HepG2 (cell line): ENCODE measurements around the gene STX1B. TPM values are rescaled to one million over a fixed set of nuclear protein-coding genes. Genes with fewer than 3 reads are reported as not detected.

ENCODE experiments used
- HCFC1 ChIP-seq: fragments of 150-350 bp; IDR thresholded peaks from 2 replicates; pipeline ENCODE4 v1.6.1; 2014; ENCODE audit warnings: low read depth, low read length
- KLF13 ChIP-seq: sonication (generic); formaldehyde crosslinking; IDR thresholded peaks from 2 replicates; pipeline ENCODE4 v1.4.0; 2020; ENCODE audit warnings: mild to moderate bottlenecking, missing genetic modification reagents
- KLF6 ChIP-seq: IDR thresholded peaks from 2 replicates; pipeline ENCODE4 v1.8.0; 2016; ENCODE audit warnings: missing biosample characterization, missing genetic modification reagents
- MAFG ChIP-seq: sonication (generic); formaldehyde crosslinking; IDR thresholded peaks from 2 replicates; pipeline ENCODE4 v1.5.1; 2020; ENCODE audit warnings: mild to moderate bottlenecking, missing genetic modification reagents
- MEIS1 ChIP-seq: sonication (generic); formaldehyde crosslinking; IDR thresholded peaks from 2 replicates; pipeline ENCODE4 v1.9.0; 2021; ENCODE audit warnings: mild to moderate bottlenecking, missing genetic modification reagents, moderate library complexity, borderline replicate concordance
- TOPORS ChIP-seq: sonication (generic); formaldehyde crosslinking; IDR thresholded peaks from 2 replicates; pipeline ENCODE4 v1.8.0; 2023; ENCODE audit warnings: mild to moderate bottlenecking, missing genetic modification reagents
- XRCC5 ChIP-seq: fragments of 200-400 bp; formaldehyde crosslinking; optimal IDR thresholded peaks from 2 replicates; pipeline ENCODE3; 2017; ENCODE audit warnings: mild to moderate bottlenecking, low read length
- ZMAT3 ChIP-seq: sonication (generic); formaldehyde crosslinking; conservative IDR thresholded peaks from 2 replicates; pipeline ENCODE4 v1.7.0; 2021; ENCODE audit warnings: missing genetic modification reagents
- ZNF251 ChIP-seq: sonication (generic); formaldehyde crosslinking; IDR thresholded peaks from 2 replicates; pipeline ENCODE4 v1.9.0; 2021; ENCODE audit warnings: mild to moderate bottlenecking, missing genetic modification reagents
- ZNF34 ChIP-seq: sonication (generic); formaldehyde crosslinking; IDR thresholded peaks from 2 replicates; pipeline ENCODE4 v1.4.0; 2020; ENCODE audit warnings: mild to moderate bottlenecking, missing genetic modification reagents, borderline replicate concordance
- ZNF552 ChIP-seq: sonication (generic); formaldehyde crosslinking; IDR thresholded peaks from 2 replicates; pipeline ENCODE4 v1.9.0; 2022; ENCODE audit warnings: missing genetic modification reagents, mild to moderate bottlenecking, borderline replicate concordance
- ZNF567 ChIP-seq: sonication (generic); formaldehyde crosslinking; IDR thresholded peaks from 2 replicates; pipeline ENCODE4 v1.8.1; 2023; ENCODE audit warnings: mild to moderate bottlenecking, missing genetic modification reagents, borderline replicate concordance
- ZNF572 ChIP-seq: sonication (generic); formaldehyde crosslinking; IDR thresholded peaks from 2 replicates; pipeline ENCODE4 v1.5.1; 2020; ENCODE audit warnings: mild to moderate bottlenecking, missing genetic modification reagents
- ZNF589 ChIP-seq: sonication (generic); formaldehyde crosslinking; conservative IDR thresholded peaks from 2 replicates; pipeline ENCODE4 v1.8.0; 2022; ENCODE audit warnings: mild to moderate bottlenecking, moderate library complexity, missing genetic modification reagents
- ZNF605 ChIP-seq: sonication (generic); formaldehyde crosslinking; IDR thresholded peaks from 2 replicates; pipeline ENCODE4 v1.8.0; 2022; ENCODE audit warnings: mild to moderate bottlenecking, missing genetic modification reagents
- ZNF607 ChIP-seq: sonication (generic); formaldehyde crosslinking; IDR thresholded peaks from 2 replicates; pipeline ENCODE4 v1.5.1; 2020; ENCODE audit warnings: missing genetic modification reagents, mild to moderate bottlenecking, borderline replicate concordance
- ZNF614 ChIP-seq: IDR thresholded peaks from 2 replicates; pipeline ENCODE4 v1.6.1; 2018; ENCODE audit warnings: missing biosample characterization, missing genetic modification reagents, inconsistent platforms, borderline replicate concordance
- ZNF670 ChIP-seq: sonication (generic); formaldehyde crosslinking; IDR thresholded peaks from 2 replicates; pipeline ENCODE4 v1.8.0; 2022; ENCODE audit warnings: mild to moderate bottlenecking, missing genetic modification reagents, borderline replicate concordance
- ZNF678 ChIP-seq: sonication (generic); formaldehyde crosslinking; IDR thresholded peaks from 2 replicates; pipeline ENCODE4 v1.4.0; 2020; ENCODE audit warnings: mild to moderate bottlenecking, missing genetic modification reagents
- ZNF749 ChIP-seq: sonication (generic); formaldehyde crosslinking; IDR thresholded peaks from 2 replicates; pipeline ENCODE4 v1.8.0; 2022; ENCODE audit warnings: mild to moderate bottlenecking, missing genetic modification reagents, moderate library complexity, borderline replicate concordance
- ZNF775 ChIP-seq: sonication (generic); formaldehyde crosslinking; IDR thresholded peaks from 2 replicates; pipeline ENCODE4 v1.4.0; 2020; ENCODE audit warnings: missing genetic modification reagents, mild to moderate bottlenecking, moderate library complexity, borderline replicate concordance
- polyA plus RNA-seq, 8 experiments: library from polyadenylated mRNA; depleted of rRNA in 3 of 8; stranded (reverse) in 7 of 8; unstranded in 1 of 8; fragments of >200 nt; fragmentation: Illumina TruSeq in 4 of 8; extraction: Trizol in 4 of 8; gene quantifications; 2 replicates each; pipeline versions ENCODE4 v1.2.1 to v1.2.3, GENCODE V29; 2011 to 2016; ENCODE audit warnings: low read depth in 4 of 8, missing spikeins in 1 of 8, mixed read lengths in 1 of 8; ENCODE audit not compliant: insufficient read depth in 1 of 8
- total RNA-seq, 5 experiments: library from RNA; depleted of rRNA; stranded (reverse); fragments of >200 nt; fragmentation: Illumina TruSeq; extraction: Trizol; gene quantifications; 2 replicates each; pipeline ENCODE4 v1.2.3, GENCODE V29; 2016; ENCODE audit warnings: low read depth in 1 of 5
- TF ChIP-seq, protein P1 (sequence below): sonication (generic); formaldehyde crosslinking; IDR thresholded peaks from 2 replicates; pipeline ENCODE4 v1.4.0; 2020; ENCODE audit warnings: missing genetic modification reagents, mild to moderate bottlenecking, borderline replicate concordance
- TF ChIP-seq, protein P2 (sequence below): sonication (generic); formaldehyde crosslinking; IDR thresholded peaks from 2 replicates; pipeline ENCODE4 v1.4.0; 2020; ENCODE audit warnings: missing genetic modification reagents
- TF ChIP-seq, protein P3 (sequence below): sonication (generic); formaldehyde crosslinking; IDR thresholded peaks from 2 replicates; pipeline ENCODE4 v1.9.0; 2021; ENCODE audit warnings: missing genetic modification reagents, borderline replicate concordance

The STX1B gene
- total and polyA plus RNA-seq, 2 of the 13 experiments (the other 11 are each of a cell fraction or from before 2014, with no cell fraction given), result 2.1 to 3.0 TPM

DNA sequence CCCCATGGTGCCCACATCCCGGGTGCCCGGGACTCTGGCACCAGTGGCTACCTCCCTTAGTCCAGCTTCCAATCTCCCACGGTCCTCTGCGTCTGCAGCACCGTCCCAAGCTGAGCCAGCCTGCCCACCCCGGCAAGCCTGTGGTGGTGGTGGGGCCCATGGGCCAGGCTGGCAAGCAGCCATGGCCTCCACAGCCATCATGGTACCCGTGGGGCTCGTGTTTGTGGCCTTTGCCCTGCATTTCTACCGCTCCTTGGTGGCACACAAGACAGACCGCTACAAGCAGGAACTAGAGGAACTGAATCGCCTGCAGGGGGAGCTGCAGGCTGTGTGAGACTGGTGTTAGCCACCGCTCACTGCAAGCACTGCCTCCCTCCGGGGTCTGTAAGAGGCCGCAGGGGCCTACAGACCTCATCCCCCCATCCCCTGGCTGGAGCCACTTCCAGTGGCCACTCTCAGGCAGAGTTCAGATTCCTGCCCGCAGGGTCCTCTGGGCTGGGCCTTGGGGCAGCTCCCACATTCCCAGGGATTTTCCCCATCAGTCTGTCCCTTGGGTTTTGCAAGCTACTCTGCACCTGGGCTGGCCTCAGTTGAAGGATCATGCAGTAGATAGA, 56.8 kb downstream of the STX1B start (continued):
- TF ChIP-seq XRCC5, result peak; percentile 95
- no peak for TF ChIP-seq ZNF678
- TF ChIP-seq ZNF552 (CRISPR knock-in tag), result no peak
- TF ChIP-seq ZNF749, result no peak
- no peak for TF ChIP-seq ZNF607 (CRISPR knock-in tag)
- TF ChIP-seq, protein P1, sequence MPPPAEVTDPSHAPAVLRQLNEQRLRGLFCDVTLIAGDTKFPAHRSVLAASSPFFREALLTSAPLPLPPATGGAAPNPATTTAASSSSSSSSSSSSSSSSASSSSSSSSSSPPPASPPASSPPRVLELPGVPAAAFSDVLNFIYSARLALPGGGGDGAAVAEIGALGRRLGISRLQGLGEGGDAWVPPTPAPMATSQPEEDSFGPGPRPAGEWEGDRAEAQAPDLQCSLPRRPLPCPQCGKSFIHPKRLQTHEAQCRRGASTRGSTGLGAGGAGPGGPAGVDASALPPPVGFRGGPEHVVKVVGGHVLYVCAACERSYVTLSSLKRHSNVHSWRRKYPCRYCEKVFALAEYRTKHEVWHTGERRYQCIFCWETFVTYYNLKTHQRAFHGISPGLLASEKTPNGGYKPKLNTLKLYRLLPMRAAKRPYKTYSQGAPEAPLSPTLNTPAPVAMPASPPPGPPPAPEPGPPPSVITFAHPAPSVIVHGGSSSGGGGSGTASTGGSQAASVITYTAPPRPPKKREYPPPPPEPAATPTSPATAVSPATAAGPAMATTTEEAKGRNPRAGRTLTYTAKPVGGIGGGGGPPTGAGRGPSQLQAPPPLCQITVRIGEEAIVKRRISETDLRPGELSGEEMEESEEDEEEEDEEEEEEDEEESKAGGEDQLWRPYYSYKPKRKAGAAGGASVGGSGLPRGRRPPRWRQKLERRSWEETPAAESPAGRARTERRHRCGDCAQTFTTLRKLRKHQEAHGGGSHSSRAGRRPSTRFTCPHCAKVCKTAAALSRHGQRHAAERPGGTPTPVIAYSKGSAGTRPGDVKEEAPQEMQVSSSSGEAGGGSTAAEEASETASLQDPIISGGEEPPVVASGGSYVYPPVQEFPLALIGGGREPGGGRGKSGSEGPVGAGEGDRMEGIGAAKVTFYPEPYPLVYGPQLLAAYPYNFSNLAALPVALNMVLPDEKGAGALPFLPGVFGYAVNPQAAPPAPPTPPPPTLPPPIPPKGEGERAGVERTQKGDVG (CRISPR knock-in tag), result peak; percentile 76; the same call in 1 of the 2 replicates
- peak; percentile 90; the same call in 1 of the 2 replicates for TF ChIP-seq ZMAT3
- peak; percentile 73; the same call in 1 of the 2 replicates for TF ChIP-seq ZNF251 (CRISPR knock-in tag)
- TF ChIP-seq MEIS1 (CRISPR knock-in tag), result peak; percentile 67; the same call in 1 of the 2 replicates
- TF ChIP-seq ZNF572 (CRISPR knock-in tag), result peak; percentile 22; the same call in 1 of the 2 replicates
- TF ChIP-seq ZNF670 (CRISPR knock-in tag), result no peak
- no peak for TF ChIP-seq ZNF589 (CRISPR knock-in tag)
- TF ChIP-seq, protein P2, sequence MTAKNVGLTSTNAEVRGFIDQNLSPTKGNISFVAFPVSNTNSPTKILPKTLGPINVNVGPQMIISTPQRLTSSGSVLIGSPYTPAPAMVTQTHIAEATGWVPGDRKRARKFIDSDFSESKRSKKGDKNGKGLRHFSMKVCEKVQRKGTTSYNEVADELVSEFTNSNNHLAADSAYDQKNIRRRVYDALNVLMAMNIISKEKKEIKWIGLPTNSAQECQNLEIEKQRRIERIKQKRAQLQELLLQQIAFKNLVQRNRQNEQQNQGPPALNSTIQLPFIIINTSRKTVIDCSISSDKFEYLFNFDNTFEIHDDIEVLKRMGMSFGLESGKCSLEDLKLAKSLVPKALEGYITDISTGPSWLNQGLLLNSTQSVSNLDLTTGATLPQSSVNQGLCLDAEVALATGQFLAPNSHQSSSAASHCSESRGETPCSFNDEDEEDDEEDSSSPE (CRISPR knock-in tag), result peak; percentile 33; the same call in 1 of the 2 replicates
- no peak for TF ChIP-seq ZNF775
- TF ChIP-seq KLF6 (CRISPR knock-in tag), result 0 out of 2 replicates have a peak, but pooled peaks have one; percentile 30
- TF ChIP-seq ZNF567 (CRISPR knock-in tag), result no peak
- TF ChIP-seq, protein P3, sequence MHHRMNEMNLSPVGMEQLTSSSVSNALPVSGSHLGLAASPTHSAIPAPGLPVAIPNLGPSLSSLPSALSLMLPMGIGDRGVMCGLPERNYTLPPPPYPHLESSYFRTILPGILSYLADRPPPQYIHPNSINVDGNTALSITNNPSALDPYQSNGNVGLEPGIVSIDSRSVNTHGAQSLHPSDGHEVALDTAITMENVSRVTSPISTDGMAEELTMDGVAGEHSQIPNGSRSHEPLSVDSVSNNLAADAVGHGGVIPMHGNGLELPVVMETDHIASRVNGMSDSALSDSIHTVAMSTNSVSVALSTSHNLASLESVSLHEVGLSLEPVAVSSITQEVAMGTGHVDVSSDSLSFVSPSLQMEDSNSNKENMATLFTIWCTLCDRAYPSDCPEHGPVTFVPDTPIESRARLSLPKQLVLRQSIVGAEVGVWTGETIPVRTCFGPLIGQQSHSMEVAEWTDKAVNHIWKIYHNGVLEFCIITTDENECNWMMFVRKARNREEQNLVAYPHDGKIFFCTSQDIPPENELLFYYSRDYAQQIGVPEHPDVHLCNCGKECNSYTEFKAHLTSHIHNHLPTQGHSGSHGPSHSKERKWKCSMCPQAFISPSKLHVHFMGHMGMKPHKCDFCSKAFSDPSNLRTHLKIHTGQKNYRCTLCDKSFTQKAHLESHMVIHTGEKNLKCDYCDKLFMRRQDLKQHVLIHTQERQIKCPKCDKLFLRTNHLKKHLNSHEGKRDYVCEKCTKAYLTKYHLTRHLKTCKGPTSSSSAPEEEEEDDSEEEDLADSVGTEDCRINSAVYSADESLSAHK (CRISPR knock-in tag), result no peak
- no peak for TF ChIP-seq MAFG (CRISPR knock-in tag)
- TF ChIP-seq TOPORS (CRISPR knock-in tag), result no peak
- 0 out of 2 replicates have a peak, but pooled peaks have one; percentile 16 for TF ChIP-seq ZNF34 (CRISPR knock-in tag)
- 0 out of 2 replicates have a peak, but pooled peaks have one; percentile 28 for TF ChIP-seq KLF13
- peak; percentile 61; the same call in 1 of the 2 replicates for TF ChIP-seq ZNF614
- no peak for TF ChIP-seq HCFC1
- TF ChIP-seq ZNF605, result peak; percentile 78
